A549 (cell line): ENCODE data around the gene EIF3D. TPM values are rescaled to one million over a fixed set of nuclear protein-coding genes. Genes with fewer than 3 reads are reported as not detected.

Source experiments
- ATAC-seq, 2 experiments: fragments of 200-7000 bp in 1 of 2; fragments of >200 bp in 1 of 2; cut with Nextera tagmentation in 1 of 2; cut with Tn5 transposase in 1 of 2; 3 replicates each; pipeline versions ENCODE4 v1.8.0 to v1.9.1; 2018 to 2020; ENCODE audit warnings: mild to moderate bottlenecking in 1 of 2, moderate library complexity in 1 of 2
- CTCF ChIA-PET: fragments of 300-600 bp; sonication (Branson Sonifier 250); formaldehyde crosslinking; extraction: SDS; loops from one replicate; lab custom pipeline; 2021; ENCODE audit warnings: antibody characterized with exemption, inconsistent platforms; lab: Yijun Ruan, JAX
- POLR2A ChIA-PET: fragments of 350-600 bp; formaldehyde crosslinking; extraction: SDS; loops from one replicate; lab custom pipeline; 2021; ENCODE audit warnings: antibody characterized with exemption, inconsistent platforms; lab: Yijun Ruan, JAX
- DNase-seq, 2 experiments: peaks; one replicate each; pipeline versions ENCODE4 v3.0.0 to v3.0.0-alpha.2; 2011 to 2016; ENCODE audit warnings: low read depth in 1 of 2, low spot score in 1 of 2
- FAIRE-seq: peaks from 2 replicates; lab custom pipeline; 2011; peaks lifted over from hg19 to GRCh38; lab: Jason Lieb, UNC
- H3K27ac ChIP-seq, 2 experiments: fragments of >200 bp; sonication (Bioruptor Twin); formaldehyde crosslinking; 3 replicates each; pipeline ENCODE4 v1.5.1; 2016 to 2017
- H3K4me1 ChIP-seq: fragments of >200 bp; sonication (Bioruptor Twin); formaldehyde crosslinking; 3 replicates; pipeline ENCODE4 v1.6.1; 2016
- H3K4me2 ChIP-seq: fragments of >200 bp; sonication (Bioruptor Twin); formaldehyde crosslinking; 3 replicates; pipeline ENCODE4 v1.6.1; 2016
- H3K4me3 ChIP-seq: fragments of >200 bp; sonication (Bioruptor Twin); formaldehyde crosslinking; 3 replicates; pipeline ENCODE4 v1.5.1; 2016
- H3K9me3 ChIP-seq: fragments of >200 bp; sonication (Bioruptor Twin); formaldehyde crosslinking; 3 replicates; pipeline ENCODE4 v1.6.1; 2016
- CBX2 ChIP-seq: fragments of 200-600 bp; sonication (generic); IDR thresholded peaks from 2 replicates; pipeline ENCODE4 v1.6.1; 2016; ENCODE audit warnings: low read depth, mild to moderate bottlenecking, borderline replicate concordance
- CBX8 ChIP-seq: fragments of 200-600 bp; sonication (generic); IDR thresholded peaks from 2 replicates; pipeline ENCODE4 v1.6.1; 2016
- CEBPB ChIP-seq, 2 experiments: fragments of >200 bp in 1 of 2; sonication (Bioruptor Twin) in 1 of 2; formaldehyde crosslinking in 1 of 2; IDR thresholded peaks; 2 replicates each; pipeline ENCODE4 v1.6.1; 2012 to 2016
- CHD2 ChIP-seq: fragments of 150-350 bp; IDR thresholded peaks from 2 replicates; pipeline ENCODE4 v1.6.1; 2014; ENCODE audit warnings: low read length; ENCODE audit not compliant: partially characterized antibody
- HOXB5 ChIP-seq: fragments of 250-450 bp; sonication (Bioruptor Pico); IDR thresholded peaks from 2 replicates; pipeline ENCODE4 v1.5.0; 2020; ENCODE audit warnings: mild to moderate bottlenecking, moderate library complexity
- MAFK ChIP-seq: fragments of 450-650 bp; IDR thresholded peaks from 2 replicates; pipeline ENCODE4 v1.6.1; 2014; ENCODE audit not compliant: partially characterized antibody
- MAZ ChIP-seq: fragments of 150-350 bp; IDR thresholded peaks from 2 replicates; pipeline ENCODE4 v1.6.1; 2014; ENCODE audit warnings: antibody characterized with exemption, low read depth, low read length, borderline replicate concordance
- NPAS2 ChIP-seq: fragments of 250-450 bp; sonication (Bioruptor Pico); IDR thresholded peaks from 2 replicates; pipeline ENCODE4 v1.8.0; 2022; ENCODE audit warnings: mild to moderate bottlenecking, moderate library complexity, borderline replicate concordance
- NR3C1 ChIP-seq: fragments of >200 bp; sonication (Bioruptor Twin); formaldehyde crosslinking; IDR thresholded peaks from 3 replicates; pipeline ENCODE4 v1.6.1; 2017
- RAD21 ChIP-seq, 2 experiments: fragments of >200 bp in 1 of 2; sonication (Bioruptor Twin) in 1 of 2; formaldehyde crosslinking in 1 of 2; IDR thresholded peaks in 1 of 2; conservative IDR thresholded peaks in 1 of 2; 2 replicates in 1 of 2; 3 replicates in 1 of 2; pipeline ENCODE4 v1.6.1; 2012 to 2018; ENCODE audit warnings: inconsistent platforms in 1 of 2
- RFX5 ChIP-seq: fragments of 450-650 bp; IDR thresholded peaks from 2 replicates; pipeline ENCODE4 v1.7.1; 2014; ENCODE audit warnings: antibody characterized with exemption, mild to moderate bottlenecking, moderate library complexity
- SMC3 ChIP-seq: fragments of >200 bp; sonication (Bioruptor Twin); formaldehyde crosslinking; IDR thresholded peaks from 3 replicates; pipeline ENCODE4 v1.6.1; 2018; ENCODE audit warnings: inconsistent platforms
- ZSCAN20 ChIP-seq: fragments of 250-450 bp; sonication (Bioruptor Pico); IDR thresholded peaks from 2 replicates; pipeline ENCODE4 v1.8.0; 2022; ENCODE audit warnings: mild to moderate bottlenecking, moderate library complexity
- WGBS: methylation state at CpG from one replicate; pipeline ENCODE4 v1.1.6; 2017; ENCODE audit errors: missing lambda C conversion rate; 5-methylcytosine and 5-hydroxymethylcytosine counted together
- polyA plus RNA-seq, 4 experiments: library from polyadenylated mRNA; depleted of rRNA in 3 of 4; stranded (reverse); fragments of >200 nt; fragmentation: RNase III in 1 of 4; extraction: RNeasy Plus Mini Kit Qiagen cat#74134 plus additional on column Dnase treatment in 1 of 4; gene quantifications; 2 replicates in 3 of 4; 3 replicates in 1 of 4; pipeline ENCODE4 v1.2.3, GENCODE V29; 2011 to 2017
- TF ChIP-seq, protein P1 (sequence below): IDR thresholded peaks from 2 replicates; pipeline ENCODE4 v1.6.1; 2012
- TF ChIP-seq, protein P2 (sequence below): IDR thresholded peaks from 2 replicates; pipeline ENCODE4 v1.6.1; 2012; ENCODE audit warnings: low read depth, borderline replicate concordance
- TF ChIP-seq, protein P3 (sequence below): fragments of >200 bp; sonication (Bioruptor Twin); formaldehyde crosslinking; IDR thresholded peaks from 3 replicates; pipeline ENCODE4 v1.5.1; 2016

EIF3D gene
- polyA plus RNA-seq, 2 of the 4 experiments (the other 2 are of a cell fraction) = 171 to 304 TPM

DNA sequence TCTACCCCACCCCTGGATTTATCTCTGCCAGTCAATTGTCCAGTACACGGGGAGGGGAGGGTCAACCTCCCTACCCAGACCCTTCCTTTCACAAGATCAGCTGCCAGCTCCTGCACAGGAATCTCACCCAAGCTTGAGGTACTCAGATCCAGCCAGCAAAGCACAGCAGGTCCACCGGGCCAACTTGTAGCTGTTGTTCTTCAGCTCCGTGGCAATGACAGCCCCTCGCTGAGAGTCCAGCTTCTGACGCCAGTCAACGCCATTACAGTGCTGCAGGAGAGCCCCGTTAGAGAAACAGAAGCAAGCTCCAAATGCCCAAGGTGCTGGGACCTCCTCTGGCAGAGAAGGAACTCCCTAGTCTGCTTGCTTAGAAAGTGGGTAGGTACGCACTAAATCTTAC lies 16.6 kb downstream of the EIF3D start:
- no peak for TF ChIP-seq ZSCAN20 (CRISPR knock-in tag)
- TF ChIP-seq SMC3 = no peak
- TF ChIP-seq NR3C1 = no peak
- TF ChIP-seq HOXB5 = no peak
- TF ChIP-seq CEBPB (IDR thresholded peaks at IDR 0.05) = no peak
- TF ChIP-seq CBX8 = no peak
- TF ChIP-seq, protein P1, sequence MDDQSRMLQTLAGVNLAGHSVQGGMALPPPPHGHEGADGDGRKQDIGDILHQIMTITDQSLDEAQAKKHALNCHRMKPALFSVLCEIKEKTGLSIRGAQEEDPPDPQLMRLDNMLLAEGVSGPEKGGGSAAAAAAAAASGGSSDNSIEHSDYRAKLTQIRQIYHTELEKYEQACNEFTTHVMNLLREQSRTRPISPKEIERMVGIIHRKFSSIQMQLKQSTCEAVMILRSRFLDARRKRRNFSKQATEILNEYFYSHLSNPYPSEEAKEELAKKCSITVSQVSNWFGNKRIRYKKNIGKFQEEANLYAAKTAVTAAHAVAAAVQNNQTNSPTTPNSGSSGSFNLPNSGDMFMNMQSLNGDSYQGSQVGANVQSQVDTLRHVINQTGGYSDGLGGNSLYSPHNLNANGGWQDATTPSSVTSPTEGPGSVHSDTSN = no peak
- TF ChIP-seq, protein P2, sequence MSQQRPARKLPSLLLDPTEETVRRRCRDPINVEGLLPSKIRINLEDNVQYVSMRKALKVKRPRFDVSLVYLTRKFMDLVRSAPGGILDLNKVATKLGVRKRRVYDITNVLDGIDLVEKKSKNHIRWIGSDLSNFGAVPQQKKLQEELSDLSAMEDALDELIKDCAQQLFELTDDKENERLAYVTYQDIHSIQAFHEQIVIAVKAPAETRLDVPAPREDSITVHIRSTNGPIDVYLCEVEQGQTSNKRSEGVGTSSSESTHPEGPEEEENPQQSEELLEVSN = no peak

DNA sequence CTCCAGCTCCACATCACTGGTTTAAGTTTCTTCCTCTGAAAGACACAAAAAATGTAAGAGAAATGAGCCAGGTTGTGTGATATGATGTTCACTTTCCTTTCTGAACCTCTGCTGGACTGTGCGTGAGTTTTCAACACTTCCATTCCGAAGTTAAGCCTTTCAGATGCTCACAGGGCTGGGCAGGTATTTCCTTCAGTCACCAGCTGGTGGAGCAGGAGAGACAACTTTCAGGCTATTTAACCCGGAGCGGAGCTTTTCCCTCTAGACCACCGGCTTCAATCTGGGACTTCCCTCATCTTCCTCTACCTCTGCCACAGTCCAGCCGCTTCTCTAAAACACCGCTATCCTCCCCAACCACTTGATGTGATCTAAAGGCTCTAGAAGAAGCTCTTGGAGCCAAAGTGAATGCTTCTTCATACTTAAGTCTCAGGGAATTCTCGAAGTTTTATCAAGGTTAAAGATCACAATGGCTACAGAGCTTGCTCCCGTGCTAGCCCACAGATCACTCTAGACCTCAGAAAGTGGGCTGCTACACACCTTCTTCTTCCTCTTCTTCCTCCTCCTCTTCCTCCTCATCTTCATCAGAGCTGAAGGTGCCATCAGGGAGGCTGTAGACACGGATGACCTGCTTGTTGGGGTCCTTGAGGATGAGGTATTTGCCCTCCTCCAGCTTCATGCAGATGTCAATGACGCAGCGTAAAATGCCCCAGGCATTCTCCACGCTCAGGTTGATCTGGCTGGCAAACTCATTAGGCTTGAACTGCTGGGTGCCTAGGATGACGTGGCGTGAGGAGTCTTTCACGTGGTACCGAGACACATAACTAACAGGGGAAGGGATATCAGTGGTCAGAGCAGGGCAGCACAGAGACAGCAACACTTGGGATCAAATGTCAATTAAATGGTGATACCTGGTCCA lies 17.7 kb downstream of the EIF3D start:
- peak; percentile 70 to 72 for ATAC-seq
- ChIA-PET POLR2A (interaction anchor here (0.9 to 3.1 kb wide), 2 partner anchors 10 to 18 kb away, joined by 4 to 14 read pairs; partner anchors contain the start of gene EIF3D), CTCF (interaction anchor here (0.7 to 5.0 kb wide), 9 partner anchors 12 to 1226 kb away, joined by 3 to 42 read pairs (median 3); no protein-coding TSS in a partner anchor)
- Histone ChIP-seq H3K9me3 (no peaks in the 10 kb centered on the region), H3K27ac (no peak overlapping the region), H3K4me1 (peaks cover 9% of the 10 kb centered on the region), H3K4me2 (no peak overlapping the region), H3K4me3 (no peak overlapping the region)
- DNase-seq = peak; percentile 52 to 55
- TF ChIP-seq, protein P3, sequence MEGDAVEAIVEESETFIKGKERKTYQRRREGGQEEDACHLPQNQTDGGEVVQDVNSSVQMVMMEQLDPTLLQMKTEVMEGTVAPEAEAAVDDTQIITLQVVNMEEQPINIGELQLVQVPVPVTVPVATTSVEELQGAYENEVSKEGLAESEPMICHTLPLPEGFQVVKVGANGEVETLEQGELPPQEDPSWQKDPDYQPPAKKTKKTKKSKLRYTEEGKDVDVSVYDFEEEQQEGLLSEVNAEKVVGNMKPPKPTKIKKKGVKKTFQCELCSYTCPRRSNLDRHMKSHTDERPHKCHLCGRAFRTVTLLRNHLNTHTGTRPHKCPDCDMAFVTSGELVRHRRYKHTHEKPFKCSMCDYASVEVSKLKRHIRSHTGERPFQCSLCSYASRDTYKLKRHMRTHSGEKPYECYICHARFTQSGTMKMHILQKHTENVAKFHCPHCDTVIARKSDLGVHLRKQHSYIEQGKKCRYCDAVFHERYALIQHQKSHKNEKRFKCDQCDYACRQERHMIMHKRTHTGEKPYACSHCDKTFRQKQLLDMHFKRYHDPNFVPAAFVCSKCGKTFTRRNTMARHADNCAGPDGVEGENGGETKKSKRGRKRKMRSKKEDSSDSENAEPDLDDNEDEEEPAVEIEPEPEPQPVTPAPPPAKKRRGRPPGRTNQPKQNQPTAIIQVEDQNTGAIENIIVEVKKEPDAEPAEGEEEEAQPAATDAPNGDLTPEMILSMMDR = peak; percentile 42
- TF ChIP-seq NPAS2 (no peak), CBX2 (no peak), RAD21 (conservative IDR thresholded peaks at IDR 0.05 in 1 of 2, IDR thresholded peaks at IDR 0.05 in 1 of 2) (peak in 1 of 2 experiments; percentile 46; a peak in 2 of 5 replicates)
- no peak for FAIRE-seq
- WGBS = 76% methylated on average over 17 of the region's 17 CpGs

More for the DNA sequence above, 16.6 kb downstream of the EIF3D start:
- H3K9me3 ChIP-seq = no peaks in the 10 kb centered on the region
- H3K4me2 ChIP-seq = no peak overlapping the region
- H3K27ac ChIP-seq = no peak overlapping the region
- ChIA-PET POLR2A (interaction anchor here (2.5 kb wide), 1 partner anchor 17 kb away, joined by 7 read pairs; the partner anchor contains the start of gene EIF3D), CTCF (interaction anchor here (0.5 to 5.0 kb wide), 2 partner anchors 11 to 19 kb away, joined by 3 to 42 read pairs; no protein-coding TSS in a partner anchor)
- DNase-seq (no peak), FAIRE-seq (no peak), ATAC-seq (no peak)
- H3K4me3 ChIP-seq = no peak overlapping the region
- 83% methylated on average over 2 of the region's 8 CpGs for WGBS
- H3K4me1 ChIP-seq = peaks cover 3% of the 10 kb centered on the region; the same call in 2 of the 3 replicates

- ChIA-PET CTCF (interaction anchor here (0.7 to 5.0 kb wide), 7 partner anchors 13 to 495 kb away, joined by 3 to 42 read pairs (median 3); no protein-coding TSS in a partner anchor), POLR2A (interaction anchor here (0.9 to 3.1 kb wide), 2 partner anchors 10 to 19 kb away, joined by 4 to 14 read pairs; partner anchors contain the start of gene EIF3D)
- FAIRE-seq (no peak), DNase-seq (no peak), ATAC-seq (no peak)
- H3K9me3 ChIP-seq = no peaks in the 10 kb centered on the region
- TF ChIP-seq RFX5 = no peak
- TF ChIP-seq MAZ = no peak
- TF ChIP-seq CHD2 = no peak
- no peak for TF ChIP-seq MAFK
- 89% methylated on average over 3 of the region's 3 CpGs for WGBS
- no peak overlapping the region for H3K27ac ChIP-seq
- H3K4me3 ChIP-seq = no peak overlapping the region
- peaks cover 10% of the 10 kb centered on the region for H3K4me1 ChIP-seq
- H3K4me2 ChIP-seq = no peak overlapping the region
These were observed 18.6 kb downstream of the EIF3D start for GRCh38 chr22:36510384-36510783.
